Fibroblast of gingiva (primary cell): ENCODE data around the gene NXPE2.
"Not testable (repeated sequence)": the region's sequence is repeated elsewhere in the genome, so short reads cannot be mapped to it uniquely, and the experiment has no call there.

Experiments
- DNase-seq: peaks from one replicate; pipeline ENCODE4 v3.0.0-alpha.2; 2011; ENCODE audit warnings: low read depth

Gene NXPE2

DNA sequence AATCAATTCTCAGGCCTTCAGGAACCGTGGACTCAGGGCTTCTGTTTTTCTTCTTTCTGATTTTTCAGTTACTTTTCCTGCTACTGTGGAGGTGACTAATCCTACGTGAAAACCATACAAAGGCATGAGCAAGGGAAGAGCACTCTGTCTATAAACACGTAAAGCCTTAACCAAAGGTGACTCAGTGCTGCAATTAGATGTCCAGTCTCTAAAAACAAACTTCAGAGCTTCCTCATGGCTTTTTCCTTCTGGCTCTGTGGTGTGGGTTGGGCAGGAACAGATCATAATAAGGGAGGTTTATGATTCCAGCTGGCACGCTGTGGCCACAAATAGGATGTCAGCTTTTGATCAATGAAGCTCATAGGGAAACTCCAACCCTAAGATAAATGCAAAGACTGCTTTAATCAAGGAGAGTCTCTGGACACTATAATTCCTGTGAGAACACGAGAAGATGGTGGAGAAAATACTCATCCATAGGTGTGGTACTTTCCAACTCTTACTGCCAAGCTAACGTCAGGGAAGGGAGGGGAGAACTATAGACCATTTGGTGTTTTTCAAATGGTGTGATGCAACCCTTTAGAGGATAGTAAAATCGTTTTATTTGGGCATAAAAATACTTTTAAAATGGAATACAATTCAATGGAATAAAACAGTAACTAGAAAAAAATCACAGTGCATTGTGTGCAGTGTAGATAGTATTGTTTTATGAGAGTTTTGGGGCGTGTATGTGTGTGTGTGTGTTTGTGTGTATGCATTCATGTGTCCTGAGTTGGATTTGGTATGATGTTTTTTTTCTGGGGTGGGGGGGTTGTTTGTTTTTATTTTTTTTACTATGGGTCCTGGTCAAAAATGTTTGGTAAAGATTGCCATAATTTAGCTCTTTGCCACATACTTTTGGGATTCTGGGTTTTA is at the start of gene NXPE2:
Gene NXPE2, plus strand, starts transcription at position 403 of the 912 bp plus-strand sequence. Its CDS starts 49 bp downstream, at position 452.
- no peak for DNase-seq

DNA sequence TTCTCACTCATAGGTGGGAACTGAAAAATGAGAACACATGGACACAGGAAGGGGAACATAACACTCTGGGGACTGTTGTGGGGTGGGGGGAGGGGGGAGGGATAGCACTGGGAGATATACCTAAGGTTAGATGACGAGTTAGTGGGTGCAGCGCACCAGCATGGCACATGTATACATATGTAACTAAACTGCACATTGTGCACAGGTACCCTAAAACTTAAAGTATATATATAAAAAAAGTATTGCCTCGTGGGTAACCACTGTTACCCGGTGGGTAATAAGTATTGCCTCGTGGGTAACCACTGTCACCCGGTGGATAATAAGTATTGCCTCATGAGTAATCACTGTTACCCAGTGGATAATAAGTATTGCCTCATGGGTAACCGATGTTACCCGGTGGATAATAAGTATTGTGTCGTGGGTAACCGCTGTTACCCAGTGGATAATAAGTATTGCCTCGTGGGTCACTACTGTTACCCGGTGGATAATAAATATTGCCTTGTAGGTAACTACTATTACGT is 46.8 kb upstream of the NXPE2 start:
- DNase-seq, result not testable (repeated sequence)

DNA sequence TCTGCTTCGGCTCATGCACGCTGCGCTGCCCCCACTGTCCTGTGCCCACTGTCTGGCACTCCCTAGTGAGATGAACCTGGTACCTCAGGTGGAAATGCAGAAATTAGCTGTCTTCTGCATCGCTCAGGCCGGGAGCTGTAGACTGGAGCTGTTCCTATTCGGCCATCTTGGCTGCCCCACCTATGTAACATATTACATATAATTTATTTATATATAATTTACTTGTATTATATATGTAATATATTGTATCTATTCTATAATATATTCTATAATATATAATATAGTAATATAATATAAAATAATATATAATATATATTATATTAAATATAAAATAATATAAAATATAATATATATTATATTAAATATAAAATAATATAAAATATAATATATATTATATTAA is 38.9 kb upstream of the NXPE2 start:
- not testable (repeated sequence) for DNase-seq

DNA sequence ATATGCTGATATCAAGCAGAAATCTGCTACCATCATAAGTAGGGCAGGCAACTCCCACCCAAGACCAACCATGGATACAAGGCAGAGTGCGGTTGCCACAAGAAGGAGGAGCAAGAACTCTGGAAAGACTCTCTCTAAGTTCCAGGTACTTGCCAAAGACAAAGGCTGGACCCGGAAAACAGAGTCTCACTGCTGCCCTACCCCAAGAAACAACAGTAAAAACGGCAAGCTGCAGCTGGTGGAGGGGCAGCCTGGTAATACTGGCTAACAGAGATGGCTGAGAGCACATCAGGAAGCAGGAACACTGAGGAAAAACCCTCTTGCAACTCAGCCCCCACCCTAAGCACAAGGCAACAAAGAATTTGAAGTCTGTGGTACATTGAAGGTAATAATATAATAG is 27.7 kb upstream of the NXPE2 start:
- DNase-seq, result no peak

DNA sequence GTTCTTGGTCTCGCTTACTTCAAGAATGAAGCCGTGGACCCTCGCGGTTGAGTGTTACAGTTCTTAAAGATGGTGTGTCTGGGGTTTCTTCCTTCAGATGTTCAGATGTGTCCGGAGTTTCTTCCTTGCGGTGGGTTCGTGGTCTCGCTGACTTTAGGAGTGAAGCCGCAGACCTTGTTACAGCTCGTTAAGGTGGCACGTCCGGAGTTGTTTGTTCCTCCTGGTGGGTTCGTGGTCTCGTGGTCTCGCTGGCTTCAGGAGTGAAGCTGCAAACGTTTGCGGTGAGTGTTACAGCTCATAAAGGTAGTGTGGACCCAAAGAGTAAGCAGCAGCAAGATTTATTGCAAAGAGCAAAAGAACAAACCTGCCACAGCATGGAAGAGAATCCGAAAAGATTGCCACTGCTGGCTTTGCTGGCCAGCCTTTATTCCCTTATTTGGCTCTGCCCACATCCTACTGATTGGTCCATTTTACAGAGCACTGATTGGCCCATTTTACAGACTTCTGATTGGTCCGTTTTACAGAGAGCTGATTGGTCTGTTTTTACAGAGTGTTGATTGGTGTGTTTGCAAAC is 27.1 kb upstream of the NXPE2 start:
- no peak for DNase-seq

DNA sequence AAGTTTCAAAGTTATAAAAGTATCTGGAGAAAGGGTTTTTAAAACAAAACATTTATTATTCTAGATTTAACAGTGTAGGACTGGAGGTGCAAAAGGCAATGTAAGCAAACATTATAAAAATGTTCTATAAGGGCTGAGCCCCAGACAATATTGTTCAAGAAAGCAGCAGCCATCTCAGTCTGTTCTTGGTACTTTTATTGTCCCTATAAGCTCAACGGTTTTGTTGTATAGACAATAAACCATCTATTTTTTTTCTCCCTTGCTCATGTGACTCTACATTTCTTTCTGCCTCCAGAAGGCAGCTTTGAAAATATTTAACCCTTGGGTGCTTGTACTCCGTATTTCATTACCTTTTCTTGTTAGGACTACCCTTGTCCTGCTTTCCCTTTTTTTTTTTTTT is 25.2 kb upstream of the NXPE2 start:
- no peak for DNase-seq

DNA sequence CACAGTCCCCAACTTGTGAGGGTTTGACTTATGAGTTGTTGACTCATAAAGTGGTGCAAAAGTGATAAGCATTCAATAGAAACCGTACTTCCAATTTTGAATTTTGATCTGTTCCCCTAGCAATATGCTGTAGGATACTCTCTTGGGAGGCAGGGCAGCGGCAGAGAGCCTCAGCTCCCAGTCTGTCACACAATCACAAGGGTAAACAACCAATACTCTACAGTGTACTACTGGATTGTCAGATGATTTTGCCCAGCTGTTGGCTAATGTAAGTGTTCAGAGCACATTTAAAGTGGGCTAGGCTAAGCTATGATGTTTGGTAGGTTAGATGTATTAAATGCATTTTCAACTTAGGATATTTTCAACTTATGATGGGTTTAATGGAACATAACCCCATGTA is 13.7 kb upstream of the NXPE2 start:
- no peak for DNase-seq

DNA sequence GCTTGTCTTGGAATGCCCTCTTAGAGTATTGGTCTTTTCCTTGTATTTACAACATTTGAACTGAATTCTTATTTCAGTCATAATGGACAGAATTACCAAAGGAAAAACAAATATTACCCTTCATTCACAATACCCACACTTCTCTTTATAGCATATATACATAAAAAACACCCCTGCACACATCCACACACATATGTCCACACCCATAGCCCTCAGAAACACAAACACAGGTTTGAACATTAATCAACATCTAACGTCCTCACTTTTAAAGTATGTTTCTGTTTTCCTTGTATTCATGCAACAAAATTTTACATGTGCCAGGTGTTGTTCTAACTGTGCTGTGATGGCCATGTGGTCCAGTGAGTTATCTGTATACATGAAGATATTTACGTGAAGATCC is 11.6 kb upstream of the NXPE2 start:
- DNase-seq, result no peak

DNA sequence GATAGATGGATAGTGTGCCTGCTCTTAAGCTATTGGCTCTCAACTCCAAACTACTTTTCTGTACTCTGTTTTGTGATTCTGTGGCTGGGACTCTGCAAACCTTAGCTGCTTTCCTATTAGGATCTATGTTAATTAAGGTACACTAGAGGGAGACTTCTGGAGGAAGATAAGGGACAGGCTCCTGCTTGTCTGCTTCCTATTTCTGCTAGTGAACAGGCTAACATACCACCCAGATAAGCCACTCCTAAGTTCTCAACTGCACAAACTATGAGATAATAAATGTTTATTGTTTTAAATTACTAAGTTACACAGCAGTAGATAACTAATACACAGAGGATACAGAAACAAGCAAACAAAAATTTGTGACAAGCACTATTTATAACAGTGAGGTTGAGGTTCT is 10.2 kb upstream of the NXPE2 start:
- DNase-seq, result no peak

DNA sequence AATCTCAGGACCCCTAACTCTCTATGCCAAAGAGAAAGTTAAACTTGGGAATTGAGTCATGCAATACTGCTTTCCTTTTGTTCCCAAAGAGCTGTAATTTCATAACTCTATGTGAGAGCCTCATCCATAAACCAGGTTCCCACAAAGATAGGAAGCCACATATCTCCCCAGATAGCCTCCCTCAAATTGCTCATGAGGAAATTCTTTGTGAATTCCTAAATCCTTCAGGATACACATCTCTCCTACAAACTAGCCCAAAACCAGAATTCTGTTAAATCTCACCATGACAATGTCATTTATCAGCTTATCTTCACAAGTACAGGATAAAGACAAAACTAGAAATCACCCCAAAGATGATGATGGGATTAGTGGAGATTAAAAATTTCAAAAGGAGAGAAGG is 4.7 kb upstream of the NXPE2 start:
- no peak for DNase-seq

DNA sequence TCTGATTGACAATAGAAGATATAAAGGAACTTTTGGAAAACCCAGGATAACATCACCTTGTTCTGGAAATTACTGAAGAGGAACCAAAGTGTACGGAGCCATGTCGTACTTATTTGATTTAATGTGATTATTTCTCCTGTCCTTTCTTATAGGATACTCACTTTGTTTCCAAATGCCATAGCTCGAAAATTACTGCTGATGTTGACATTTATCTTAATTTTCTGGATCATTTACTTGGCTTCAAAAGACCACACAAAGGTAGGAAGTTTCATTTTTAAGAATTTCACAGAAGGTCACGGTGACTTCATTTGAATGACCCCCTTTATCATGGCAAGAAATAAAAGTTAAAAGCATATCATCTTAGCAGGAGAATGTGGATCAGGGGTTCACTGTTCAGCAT is 1.2 kb downstream of the NXPE2 start:
- no peak for DNase-seq

DNA sequence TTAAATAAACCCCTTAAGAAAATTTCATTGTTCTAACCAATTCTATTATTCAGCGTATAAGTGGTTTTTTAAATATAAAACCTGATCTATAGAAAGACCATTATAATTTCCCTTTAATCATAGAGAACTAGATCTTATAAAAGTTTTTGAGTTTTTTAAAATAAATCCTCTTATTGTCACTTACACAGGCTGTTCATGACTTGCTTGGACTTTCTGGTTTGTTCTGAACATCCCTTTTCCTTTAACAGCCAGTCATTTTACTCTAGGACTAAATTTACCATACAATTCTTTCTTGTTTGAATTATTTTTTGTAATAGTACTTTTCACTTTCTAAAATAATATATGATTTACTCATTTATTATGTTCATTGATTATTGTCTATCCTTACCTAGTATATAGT is 4.7 kb downstream of the NXPE2 start:
- DNase-seq, result no peak

DNA sequence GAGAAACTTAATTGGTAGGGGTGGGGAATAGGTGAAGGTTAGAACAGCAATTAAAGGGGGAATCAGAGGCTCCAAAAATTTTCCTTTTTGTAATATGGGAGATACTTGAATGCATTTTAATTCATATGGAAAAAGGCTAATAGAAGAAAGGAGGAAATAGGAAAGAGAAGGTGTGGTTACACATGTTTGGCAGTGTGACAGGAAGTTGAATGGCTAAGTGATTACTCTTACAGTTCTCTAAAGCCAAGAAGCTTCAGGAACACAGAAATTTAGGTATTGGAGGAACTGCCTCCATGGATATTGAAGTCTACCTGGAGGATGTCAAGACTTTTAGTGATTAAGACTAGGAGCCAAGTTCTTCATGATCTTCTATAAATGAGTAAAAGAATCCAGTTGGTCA is 6.3 kb downstream of the NXPE2 start:
- DNase-seq, result no peak

DNA sequence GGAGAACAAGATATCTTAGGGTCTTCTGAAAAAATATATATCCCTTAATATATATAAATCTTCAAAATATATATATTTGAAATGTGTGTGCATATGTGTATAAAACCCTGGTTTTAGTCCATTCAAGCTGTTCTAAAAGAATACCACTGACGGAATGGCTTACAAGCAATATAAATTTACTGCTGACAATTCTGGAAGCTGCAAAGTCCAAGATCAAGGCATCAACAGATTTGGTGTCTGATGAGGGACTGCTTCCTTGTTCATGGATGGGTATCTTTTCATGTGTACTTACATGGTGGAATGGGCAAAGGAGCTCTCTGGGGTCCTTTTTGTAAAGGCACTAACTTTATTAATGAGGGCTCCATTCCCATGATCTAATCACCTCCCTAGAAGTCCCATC is 6.8 kb downstream of the NXPE2 start:
- DNase-seq, result no peak

DNA sequence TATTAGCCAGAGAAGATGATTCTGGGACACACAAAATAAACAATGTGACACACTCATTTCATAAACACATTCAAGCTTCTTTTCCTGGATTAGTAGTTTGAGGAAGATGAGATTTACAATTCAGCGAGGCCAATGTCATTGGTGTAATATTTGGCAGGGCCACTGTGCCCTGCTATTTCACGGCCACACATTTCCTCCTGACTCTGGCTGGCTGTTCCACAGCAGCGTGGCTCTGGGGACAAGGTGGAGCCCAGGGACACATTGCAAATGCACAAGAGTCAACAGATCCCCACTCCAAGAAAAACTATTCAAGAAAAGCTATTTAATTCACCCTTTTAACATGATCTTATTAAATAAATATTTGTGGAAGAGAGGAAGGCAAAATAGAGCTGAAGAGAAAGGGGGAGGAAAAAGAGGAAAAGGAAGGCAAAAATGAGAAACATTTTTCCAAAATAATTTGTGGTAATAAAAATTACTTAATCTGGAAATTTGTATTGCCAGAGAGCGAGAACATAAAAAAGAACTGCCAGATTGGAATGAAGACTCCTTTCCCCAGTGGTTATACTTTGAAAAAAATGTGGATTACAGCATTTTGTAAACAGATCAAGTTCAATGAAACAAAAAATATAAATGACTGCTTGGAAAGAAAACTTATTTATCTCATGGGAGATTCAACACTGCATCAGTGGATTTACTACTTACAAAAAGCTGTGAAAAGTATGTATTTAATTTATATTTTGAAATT is 27.1 kb downstream of the NXPE2 start:
- no peak for DNase-seq

DNA sequence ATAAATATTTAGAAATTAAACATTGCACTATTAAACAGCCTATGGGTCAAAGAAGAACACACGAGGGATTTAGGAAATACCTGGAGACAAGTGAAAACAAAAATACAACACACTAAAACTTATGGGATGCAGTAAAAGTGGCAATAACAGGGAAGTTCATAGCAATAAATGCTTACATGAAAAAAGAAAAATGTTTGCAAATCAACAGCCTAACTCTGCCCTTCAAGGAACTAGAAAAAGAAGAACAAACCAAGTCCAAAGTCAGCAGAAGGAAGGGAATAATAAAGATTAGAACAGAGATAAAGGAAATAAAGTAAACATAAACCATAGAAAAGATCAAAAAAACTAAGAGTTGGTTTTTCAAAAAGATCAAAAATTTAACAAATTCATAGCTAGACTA is 31.6 kb downstream of the NXPE2 start:
- no peak for DNase-seq

DNA sequence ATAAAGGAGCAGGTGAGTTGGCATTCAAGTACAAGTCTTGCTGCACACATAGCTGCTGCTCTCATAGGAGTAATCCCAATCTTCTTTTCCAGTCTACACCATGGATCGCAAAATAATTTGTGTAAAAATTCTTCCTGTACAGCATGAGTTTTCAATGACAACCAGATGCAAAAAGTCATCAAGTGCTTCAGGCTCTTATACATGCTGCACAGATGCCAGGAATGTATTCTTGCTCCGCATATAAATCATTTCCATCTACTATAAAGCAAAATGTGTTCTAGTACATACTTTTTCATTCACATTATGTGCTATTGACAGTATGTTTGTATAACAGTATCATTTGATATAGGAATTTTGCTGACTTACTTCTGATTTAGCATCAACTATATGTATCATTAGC is 35.4 kb downstream of the NXPE2 start:
- DNase-seq, result no peak

DNA sequence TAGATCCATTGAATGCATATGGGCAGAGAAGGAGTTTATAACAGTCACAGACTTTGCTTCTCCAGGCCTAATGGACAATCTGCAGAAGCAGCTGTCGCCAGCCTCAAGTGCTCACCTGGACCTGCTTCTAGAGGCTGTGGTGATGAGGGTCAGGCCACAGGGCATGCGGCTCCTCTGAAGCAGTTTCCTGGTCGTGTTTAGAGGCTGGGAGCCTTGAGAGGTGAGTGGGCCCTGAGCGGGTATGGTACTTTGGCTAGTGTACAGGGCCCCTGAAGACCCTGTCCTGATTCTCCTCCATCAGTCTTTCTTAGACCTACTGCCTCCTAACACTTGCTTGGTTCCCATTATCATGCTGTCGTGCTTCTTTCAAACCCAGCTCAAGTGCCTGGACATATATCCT is 41.2 kb downstream of the NXPE2 start:
- no peak for DNase-seq

DNA sequence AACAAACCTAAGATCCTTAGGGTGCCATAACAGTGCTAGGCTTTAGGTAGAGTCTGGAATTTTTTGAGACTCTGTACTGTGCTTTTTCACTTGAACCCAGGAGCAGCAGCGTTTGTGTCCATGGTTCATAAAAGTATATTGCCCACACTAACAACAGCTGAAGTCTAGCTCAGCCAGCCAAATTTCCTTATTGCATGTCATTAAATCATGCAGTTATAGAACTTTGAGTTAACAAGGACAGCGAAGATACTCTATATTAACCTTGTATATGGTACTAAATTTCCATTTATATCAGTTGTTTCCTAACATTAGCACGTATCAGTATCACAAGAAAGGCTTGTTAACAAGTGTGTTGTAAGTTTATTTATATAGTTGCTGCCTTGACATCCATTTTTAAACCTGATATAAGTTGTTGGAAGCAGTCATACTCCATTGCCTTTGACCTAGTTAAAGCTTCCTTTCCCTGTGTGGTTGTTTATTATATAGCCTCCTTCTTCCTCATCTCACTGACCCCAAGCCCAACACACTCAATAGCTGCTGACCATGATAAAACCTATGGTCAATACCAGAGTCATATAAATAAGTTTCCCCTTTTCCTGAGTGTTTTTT is 46.7 kb downstream of the NXPE2 start:
- DNase-seq, result no peak

DNA sequence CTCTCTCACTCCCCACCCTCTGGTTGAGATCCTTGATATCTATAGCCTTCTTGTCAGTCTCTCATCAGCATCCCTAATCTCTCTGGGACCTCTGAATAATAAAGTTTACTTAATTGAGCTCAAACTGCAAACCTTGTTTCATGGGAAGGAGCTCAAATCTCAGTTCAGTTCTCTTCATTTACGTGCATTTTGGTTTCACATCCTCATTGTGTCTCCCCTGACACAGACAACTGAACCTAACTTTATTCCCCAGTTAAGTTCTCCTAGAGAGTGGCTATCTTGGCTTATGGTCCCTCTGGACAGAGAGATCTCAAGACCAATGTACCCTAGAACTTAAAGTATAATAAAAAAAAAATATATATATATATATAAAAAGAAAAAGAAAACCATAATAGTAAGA is 47.3 kb downstream of the NXPE2 start:
- no peak for DNase-seq

DNA sequence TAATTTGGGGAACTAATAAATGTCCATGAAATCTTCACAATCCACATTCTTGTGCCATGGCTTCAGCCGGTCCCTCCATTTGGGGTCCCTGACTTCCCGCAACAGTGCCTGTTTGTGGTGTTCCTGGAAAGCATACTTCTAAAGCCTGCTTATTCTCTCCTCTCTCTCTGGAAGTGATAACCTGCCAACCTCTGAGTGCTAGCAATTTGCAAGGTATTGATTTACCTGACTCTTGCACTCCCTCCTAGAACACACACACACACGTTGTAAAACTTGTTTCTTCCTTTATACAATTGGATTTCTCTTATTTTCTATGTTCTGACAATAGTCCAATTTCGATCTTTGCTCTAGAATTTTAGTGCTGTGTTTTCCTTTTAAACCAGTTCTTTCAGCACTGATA is 58.5 kb downstream of the NXPE2 start:
- DNase-seq, result no peak

DNA sequence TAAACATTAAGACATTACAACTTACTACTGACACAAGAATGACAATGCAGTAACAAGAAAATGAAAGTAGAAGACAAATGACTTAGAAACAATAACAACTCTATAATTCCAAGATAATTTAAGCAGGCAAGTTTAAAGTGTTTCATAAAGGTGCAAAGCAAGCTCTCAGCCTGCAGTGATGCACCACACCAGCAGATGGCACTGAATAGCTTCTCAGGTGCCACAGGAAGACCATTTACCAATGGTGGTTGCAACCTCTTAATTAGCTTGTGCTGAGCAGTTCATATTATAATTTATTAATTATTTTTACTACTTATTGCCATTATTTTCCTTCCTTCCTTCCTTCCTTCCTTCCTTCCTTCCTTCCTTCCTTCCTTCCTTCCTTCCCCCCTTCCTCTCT is 60.6 kb downstream of the NXPE2 start:
- no peak for DNase-seq
